CD14-positive monocyte (primary cell): Measurements from ENCODE around the gene COL2A1. TPM values are rescaled to one million over a fixed set of nuclear protein-coding genes. Genes with fewer than 3 reads are reported as not detected.

Source experiments
- DNase-seq, 3 donors: peaks; one replicate each; pipeline ENCODE4 v3.0.0-alpha.2; 2011 to 2022
- H2AFZ ChIP-seq: 2 replicates; pipeline ENCODE4 v1.6.0; 2012; ENCODE audit warnings: mild to moderate bottlenecking, low read depth, low read length, inconsistent platforms; ENCODE audit not compliant: insufficient read depth, poor library complexity, severe bottlenecking
- H3K27ac ChIP-seq, 2 donors: 1 replicate in 1 of 2; 2 replicates in 1 of 2; pipeline ENCODE4 v1.5.1; 2012 to 2013; ENCODE audit warnings: low read length in 2 of 2, control low read depth in 1 of 2, inconsistent platforms in 1 of 2, low read depth in 1 of 2, mild to moderate bottlenecking in 1 of 2
- H3K27me3 ChIP-seq, 2 donors: one replicate each; pipeline versions ENCODE4 v1.6.0 to v1.6.1; 2011 to 2013; ENCODE audit warnings: low read length in 2 of 2; ENCODE audit not compliant: control insufficient read depth in 2 of 2, insufficient read depth in 2 of 2
- H3K36me3 ChIP-seq, 2 donors: replicated peaks in 1 of 2; 1 replicate in 1 of 2; 2 replicates in 1 of 2; pipeline versions ENCODE4 v1.5.1 to v1.6.1; 2012 to 2013; ENCODE audit warnings: low read length in 2 of 2, control low read depth in 1 of 2, inconsistent platforms in 1 of 2, mild to moderate bottlenecking in 1 of 2; ENCODE audit not compliant: insufficient read depth in 2 of 2, control insufficient read depth in 1 of 2
- H3K4me1 ChIP-seq, 2 donors: 1 replicate in 1 of 2; 2 replicates in 1 of 2; pipeline versions ENCODE4 v1.5.1 to v1.6.1; 2012 to 2013; ENCODE audit warnings: low read length in 2 of 2, control low read depth in 1 of 2, inconsistent platforms in 1 of 2, mild to moderate bottlenecking in 1 of 2, moderate library complexity in 1 of 2; ENCODE audit not compliant: insufficient read depth in 2 of 2, control insufficient read depth in 1 of 2
- H3K4me2 ChIP-seq: replicated peaks from 2 replicates; pipeline ENCODE3; 2012; ENCODE audit warnings: low read length, moderate library complexity, mild to moderate bottlenecking; ENCODE audit not compliant: poor library complexity, severe bottlenecking; ENCODE audit errors: extremely low read depth
- H3K4me3 ChIP-seq, 3 experiments: fragments of 200-600 bp in 1 of 3; sonication (generic) in 1 of 3; replicated peaks in 1 of 3; 1 replicate in 2 of 3; 2 replicates in 1 of 3; pipeline ENCODE4 v1.5.1; 2011 to 2013; ENCODE audit warnings: low read length in 3 of 3, mild to moderate bottlenecking in 3 of 3, control low read depth in 2 of 3, low read depth in 2 of 3, inconsistent platforms in 1 of 3, moderate library complexity in 1 of 3
- H3K79me2 ChIP-seq: 2 replicates; pipeline ENCODE4 v1.6.0; 2012; ENCODE audit warnings: mild to moderate bottlenecking, control low read depth, inconsistent platforms, low read length, moderate library complexity; ENCODE audit not compliant: insufficient read depth
- H3K9ac ChIP-seq: 2 replicates; pipeline ENCODE4 v1.6.0; 2017; ENCODE audit warnings: low read length, mild to moderate bottlenecking; ENCODE audit not compliant: insufficient read depth, poor library complexity, severe bottlenecking
- H3K9me3 ChIP-seq, 2 donors: replicated peaks in 1 of 2; 1 replicate in 1 of 2; 2 replicates in 1 of 2; pipeline versions ENCODE4 v1.5.1 to v1.6.1; 2012 to 2013; ENCODE audit warnings: low read length in 2 of 2, control low read depth in 1 of 2; ENCODE audit not compliant: control insufficient read depth in 1 of 2, insufficient read depth in 1 of 2
- H4K20me1 ChIP-seq: 2 replicates; pipeline ENCODE4 v1.6.0; 2012; ENCODE audit warnings: mild to moderate bottlenecking, low read length, control low read depth, moderate library complexity; ENCODE audit not compliant: insufficient read depth
- H3K27ac Mint-ChIP-seq, 7 donors: one replicate each; pipeline ENCODE4 v1.8.0; 2020; ENCODE audit warnings: mild to moderate bottlenecking in 7 of 7, mixed read lengths in 7 of 7, moderate library complexity in 6 of 7, inconsistent platforms in 2 of 7
- H3K27me3 Mint-ChIP-seq, 3 donors: one replicate each; pipeline ENCODE4 v1.8.0; 2021 to 2022; ENCODE audit warnings: low read depth in 3 of 3, mild to moderate bottlenecking in 3 of 3, mixed read lengths in 3 of 3, moderate library complexity in 3 of 3, inconsistent platforms in 1 of 3
- H3K36me3 Mint-ChIP-seq, 2 donors: one replicate each; pipeline ENCODE4 v1.8.0; 2020; ENCODE audit warnings: mixed read lengths in 2 of 2, inconsistent platforms in 1 of 2, mild to moderate bottlenecking in 1 of 2
- H3K4me1 Mint-ChIP-seq: one replicate; pipeline ENCODE4 v1.8.0; 2020; ENCODE audit warnings: mild to moderate bottlenecking, mixed read lengths
- H3K4me3 Mint-ChIP-seq, 2 donors: one replicate each; pipeline ENCODE4 v1.8.0; 2020; ENCODE audit warnings: mild to moderate bottlenecking in 2 of 2, mixed read lengths in 2 of 2, moderate library complexity in 1 of 2
- H3K9me3 Mint-ChIP-seq, 7 donors: one replicate each; pipeline ENCODE4 v1.8.0; 2020 to 2022; ENCODE audit warnings: mixed read lengths in 7 of 7, mild to moderate bottlenecking in 6 of 7, moderate library complexity in 6 of 7, inconsistent platforms in 2 of 7
- CTCF ChIP-seq: fragments of 200-600 bp; IDR thresholded peaks from one replicate; pipeline ENCODE4 v1.8.0; 2022; ENCODE audit warnings: antibody characterized with exemption, mild to moderate bottlenecking
- WGBS: methylation state at CpG from one replicate; pipeline ENCODE4 v1.1.5; 2013; ENCODE audit warnings: missing lambda C conversion rate; ENCODE audit not compliant: insufficient coverage; 5-methylcytosine and 5-hydroxymethylcytosine counted together
- intact Hi-C, 2 donors: fragments of 100-400 bp; cut with micrococcal nuclease; formaldehyde crosslinking; loops; one replicate each; pipeline versions ENCODE4 v1.15.0 to v1.15.1; 2023
- polyA plus RNA-seq, 3 donors: library from polyadenylated mRNA; depleted of rRNA in 1 of 3; unstranded in 2 of 3; stranded (reverse) in 1 of 3; fragments of 300-500 nt in 2 of 3; fragments of >200 nt in 1 of 3; fragmentation: Illumina TruSeq in 2 of 3; gene quantifications; 1 replicate in 2 of 3; 2 replicates in 1 of 3; pipeline ENCODE4 v1.2.3, GENCODE V29; 2012 to 2021

COL2A1 gene
- polyA plus RNA-seq, 3 donors, result not detected

DNA sequence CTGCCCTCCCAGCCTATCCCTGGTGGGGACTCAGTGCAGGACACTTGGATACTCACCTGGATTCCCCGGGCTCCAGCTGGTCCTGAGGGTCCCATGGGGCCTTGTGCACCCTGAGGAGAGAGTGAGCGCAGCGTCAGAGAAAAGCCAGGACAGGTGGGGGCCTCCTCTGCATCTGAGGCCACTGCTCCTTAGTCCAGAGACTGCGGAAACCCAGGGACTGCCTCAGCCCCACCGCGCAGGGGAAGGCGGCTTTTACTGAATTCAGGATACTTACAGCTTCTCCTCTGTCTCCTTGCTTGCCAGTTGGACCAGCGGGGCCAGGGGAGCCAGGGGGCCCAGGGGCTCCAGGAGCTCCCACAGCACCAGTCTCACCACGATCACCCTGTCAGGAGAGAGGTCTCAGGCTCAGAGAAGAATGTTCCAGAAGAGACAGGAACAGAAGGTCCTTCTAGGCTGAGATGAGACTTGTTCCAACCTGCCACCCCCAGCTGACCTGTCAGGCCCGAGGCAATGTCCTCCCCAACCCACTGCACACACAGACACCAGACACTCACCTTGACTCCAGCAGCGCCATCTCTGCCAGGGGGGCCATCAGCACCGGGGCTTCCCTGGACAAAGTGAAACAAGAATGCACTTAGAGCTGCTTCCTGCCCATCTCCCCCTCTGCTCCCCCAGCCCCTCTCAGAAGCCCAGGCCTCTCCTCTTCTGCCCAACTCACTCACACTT lies 27.1 kb downstream of the COL2A1 start:
- 90% methylated on average over 12 of the region's 12 CpGs for WGBS
- no peak overlapping the region for H3K4me2 ChIP-seq
- no peak for DNase-seq
- H3K4me3 Mint-ChIP-seq, result peak overlapping the region in 1 of 2 donors; percentile 0
- no peaks in the 10 kb centered on the region for H3K27me3 ChIP-seq
- peaks cover 3 to 7% (median 5%) of the 10 kb centered on the region in 3 donors for H3K27me3 Mint-ChIP-seq
- H3K4me3 ChIP-seq, result no peak overlapping the region
- intact Hi-C loops, result no loop called here
- H3K27ac ChIP-seq, result no peak overlapping the region
- no peak overlapping the region for H2AFZ ChIP-seq
- H3K9ac ChIP-seq, result no peak overlapping the region
- H3K4me1 ChIP-seq, result no peaks in the 10 kb centered on the region
- H3K79me2 ChIP-seq, result no peaks in the 10 kb centered on the region
- H3K27ac Mint-ChIP-seq, result peak overlapping the region in 1 of 7 donors; percentile 45
- no peaks in the 10 kb centered on the region for H3K9me3 Mint-ChIP-seq
- H3K9me3 ChIP-seq, result no peaks in the 10 kb centered on the region
- no peaks in the 10 kb centered on the region for H4K20me1 ChIP-seq
- H3K36me3 ChIP-seq, result no peaks in the 10 kb centered on the region
- TF ChIP-seq CTCF, result no peak
- H3K36me3 Mint-ChIP-seq, result peaks cover 0 to 3% of the 10 kb centered on the region in 2 donors
- H3K4me1 Mint-ChIP-seq, result no peaks in the 10 kb centered on the region

- Mint-ChIP-seq H3K27ac (no peak overlapping the region), H3K9me3 (no peaks in the 10 kb centered on the region), H3K4me3 (no peak overlapping the region), H3K36me3 (peaks cover 0 to 3% of the 10 kb centered on the region in 2 donors), H3K27me3 (peaks cover 3 to 5% (median 5%) of the 10 kb centered on the region in 3 donors), H3K4me1 (no peaks in the 10 kb centered on the region)
- intact Hi-C loops, result no loop called here
- Histone ChIP-seq H3K4me1 (no peaks in the 10 kb centered on the region), H3K36me3 (no peaks in the 10 kb centered on the region), H3K4me2 (no peak overlapping the region), H3K27me3 (no peaks in the 10 kb centered on the region), H2AFZ (no peak overlapping the region), H3K9me3 (no peaks in the 10 kb centered on the region), H3K9ac (no peak overlapping the region), H3K79me2 (no peaks in the 10 kb centered on the region), H4K20me1 (no peaks in the 10 kb centered on the region), H3K27ac (no peak overlapping the region), H3K4me3 (no peak overlapping the region)
- 95% methylated on average over 11 of the region's 11 CpGs for WGBS
- no peak for DNase-seq
- no peak for TF ChIP-seq CTCF
Observed at GRCh38 chr12:47975816-47976215, 28.5 kb downstream of the COL2A1 start.
